WTC11 (cell line): ENCODE data around the gene ANTXR1. TPM values are rescaled to one million over a fixed set of nuclear protein-coding genes. Genes with fewer than 3 reads are reported as not detected.

Experiments used
- ATAC-seq: fragments of 200-7000 bp; cut with Tn5 transposase; 2 replicates; pipeline ENCODE4 v1.10.0; 2021; ENCODE audit warnings: mild to moderate bottlenecking, moderate library complexity
- CTCF ChIA-PET: fragments of 300-600 bp; sonication (Branson Sonifier 250); formaldehyde crosslinking; loops from one replicate; lab custom pipeline; 2021; ENCODE audit warnings: antibody characterized with exemption; lab: Charles Lee
- POLR2A ChIA-PET: fragments of 350-600 bp; sonication (Branson Sonifier 250); formaldehyde crosslinking; loops from one replicate; lab custom pipeline; 2021; ENCODE audit warnings: antibody characterized with exemption; lab: Charles Lee
- DNase-seq: peaks from one replicate; pipeline ENCODE4 v3.0.0; 2021; ENCODE audit warnings: low spot score
- H3K27ac Mint-ChIP-seq: 2 replicates; pipeline ENCODE4 v1.8.0; 2021; ENCODE audit warnings: mixed read lengths
- H3K27me3 Mint-ChIP-seq: 2 replicates; pipeline ENCODE4 v1.8.0; 2021; ENCODE audit warnings: low read depth, mild to moderate bottlenecking, moderate library complexity, mixed read lengths
- H3K36me3 Mint-ChIP-seq: 2 replicates; pipeline ENCODE4 v1.8.0; 2021; ENCODE audit warnings: mixed read lengths
- H3K4me1 Mint-ChIP-seq: 2 replicates; pipeline ENCODE4 v1.8.0; 2022; ENCODE audit warnings: mixed read lengths
- H3K4me3 Mint-ChIP-seq: 2 replicates; pipeline ENCODE4 v1.8.0; 2021; ENCODE audit warnings: mild to moderate bottlenecking, moderate library complexity, mixed read lengths
- H3K9me3 Mint-ChIP-seq: 2 replicates; pipeline ENCODE4 v1.8.0; 2021; ENCODE audit warnings: mixed read lengths
- AR ChIP-seq: fragments of 250-450 bp; sonication (Bioruptor Pico); IDR thresholded peaks from 2 replicates; pipeline ENCODE4 v1.9.0; 2021; ENCODE audit warnings: mild to moderate bottlenecking
- ATF6 ChIP-seq: sonication (generic); formaldehyde crosslinking; IDR thresholded peaks from 2 replicates; pipeline ENCODE4 v1.8.1; 2023; ENCODE audit warnings: mild to moderate bottlenecking, missing genetic modification reagents
- E2F1 ChIP-seq: sonication (generic); formaldehyde crosslinking; IDR thresholded peaks from 2 replicates; pipeline ENCODE4 v1.8.0; 2022; ENCODE audit warnings: mild to moderate bottlenecking, missing genetic modification reagents
- E2F5 ChIP-seq: sonication (generic); formaldehyde crosslinking; IDR thresholded peaks from 2 replicates; pipeline ENCODE4 v1.8.1; 2022; ENCODE audit warnings: mild to moderate bottlenecking, moderate library complexity, missing genetic modification reagents
- ELF4 ChIP-seq: sonication (generic); formaldehyde crosslinking; IDR thresholded peaks from 2 replicates; pipeline ENCODE4 v1.8.1; 2022; ENCODE audit warnings: low read depth, mild to moderate bottlenecking, moderate library complexity, missing genetic modification reagents
- ESRRA ChIP-seq: sonication (generic); formaldehyde crosslinking; IDR thresholded peaks from 2 replicates; pipeline ENCODE4 v1.8.1; 2022; ENCODE audit warnings: mild to moderate bottlenecking, missing genetic modification reagents, borderline replicate concordance
- FOXK1 ChIP-seq: sonication (generic); formaldehyde crosslinking; IDR thresholded peaks from 2 replicates; pipeline ENCODE4 v1.8.0; 2022; ENCODE audit warnings: mild to moderate bottlenecking, moderate library complexity, missing genetic modification reagents
- GRHL2 ChIP-seq: fragments of 250-450 bp; sonication (Bioruptor Pico); IDR thresholded peaks from 2 replicates; pipeline ENCODE4 v1.8.0; 2022; ENCODE audit warnings: mild to moderate bottlenecking, moderate library complexity; ENCODE audit not compliant: insufficient replicate concordance, severe bottlenecking
- MLX ChIP-seq: sonication (generic); formaldehyde crosslinking; IDR thresholded peaks from 2 replicates; pipeline ENCODE4 v1.8.1; 2023; ENCODE audit warnings: mild to moderate bottlenecking, missing genetic modification reagents, moderate library complexity
- MYBL2 ChIP-seq: sonication (generic); formaldehyde crosslinking; IDR thresholded peaks from 2 replicates; pipeline ENCODE4 v1.8.1; 2023; ENCODE audit warnings: mild to moderate bottlenecking, moderate library complexity, missing genetic modification reagents
- SP1 ChIP-seq: sonication (generic); formaldehyde crosslinking; conservative IDR thresholded peaks from 2 replicates; pipeline ENCODE4 v1.8.1; 2022; ENCODE audit warnings: missing genetic modification reagents
- STAT6 ChIP-seq: sonication (generic); formaldehyde crosslinking; conservative IDR thresholded peaks from 2 replicates; pipeline ENCODE4 v1.8.1; 2023; ENCODE audit warnings: mild to moderate bottlenecking, low read depth, missing genetic modification reagents, moderate library complexity
- USF2 ChIP-seq: sonication (generic); formaldehyde crosslinking; IDR thresholded peaks from 2 replicates; pipeline ENCODE4 v1.8.1; 2023; ENCODE audit warnings: mild to moderate bottlenecking, missing genetic modification reagents, moderate library complexity
- ZBTB43 ChIP-seq: sonication (generic); formaldehyde crosslinking; IDR thresholded peaks from 2 replicates; pipeline ENCODE4 v1.8.1; 2023; ENCODE audit warnings: mild to moderate bottlenecking, missing genetic modification reagents
- ZNF396 ChIP-seq: fragments of 250-450 bp; sonication (Bioruptor Pico); IDR thresholded peaks from 2 replicates; pipeline ENCODE4 v1.8.0; 2021; ENCODE audit warnings: mild to moderate bottlenecking, moderate library complexity, borderline replicate concordance
- ZNF416 ChIP-seq: fragments of 250-450 bp; sonication (Bioruptor Pico); IDR thresholded peaks from 2 replicates; pipeline ENCODE4 v1.9.0; 2021; ENCODE audit warnings: mild to moderate bottlenecking, inconsistent platforms
- ZNF425 ChIP-seq: fragments of 250-450 bp; sonication (Bioruptor Pico); conservative IDR thresholded peaks from 2 replicates; pipeline ENCODE4 v1.9.0; 2021; ENCODE audit warnings: mild to moderate bottlenecking
- total RNA-seq: library from RNA; stranded (reverse); gene quantifications from 3 replicates; pipeline ENCODE4 v1.2.3, GENCODE V29; 2021

Gene ANTXR1
- total RNA-seq, 1 experiment from 2014 or later = 30.0 TPM

GRCh38 chr2:69059731-69060290 lies 46.8 kb downstream of the ANTXR1 start:
- Mint-ChIP-seq H3K4me1 (0 out of 2 replicates have a peak, but pooled peaks cover 3% of the 10 kb centered on the region), H3K36me3 (peaks cover 15% of the 10 kb centered on the region), H3K27me3 (no peaks in the 10 kb centered on the region), H3K27ac (no peak overlapping the region), H3K4me3 (no peak overlapping the region), H3K9me3 (peaks cover 7% of the 10 kb centered on the region)
- DNase-seq = no peak
- CTCF ChIA-PET = no interaction called here
- TF ChIP-seq E2F1 (CRISPR knock-in tag) (no peak), AR (CRISPR knock-in tag) (no peak), ATF6 (CRISPR knock-in tag) (no peak), FOXK1 (CRISPR knock-in tag) (no peak), ZNF396 (CRISPR knock-in tag) (no peak), ZNF416 (CRISPR knock-in tag) (no peak), E2F5 (CRISPR knock-in tag) (no peak), ZNF425 (CRISPR knock-in tag) (no peak), ELF4 (CRISPR knock-in tag) (no peak), MYBL2 (CRISPR knock-in tag) (no peak), SP1 (CRISPR knock-in tag) (no peak), USF2 (no peak), ESRRA (CRISPR knock-in tag) (no peak), MLX (CRISPR knock-in tag) (no peak), ZBTB43 (CRISPR knock-in tag) (no peak), GRHL2 (CRISPR knock-in tag) (no peak), STAT6 (CRISPR knock-in tag) (no peak)
- POLR2A ChIA-PET = no interaction called here
- no peak for ATAC-seq
